Measurements from ENCODE around the gene CWC27. TPM values are rescaled to one million over a fixed set of nuclear protein-coding genes. Genes with fewer than 3 reads are reported as not detected.
A peak's percentile ranks its signal among the peaks of the same experiment; 100 is the strongest.

CWC27 gene
- total RNA-seq, 1 experiment from 2014 or later: 27.7 TPM

DNA sequence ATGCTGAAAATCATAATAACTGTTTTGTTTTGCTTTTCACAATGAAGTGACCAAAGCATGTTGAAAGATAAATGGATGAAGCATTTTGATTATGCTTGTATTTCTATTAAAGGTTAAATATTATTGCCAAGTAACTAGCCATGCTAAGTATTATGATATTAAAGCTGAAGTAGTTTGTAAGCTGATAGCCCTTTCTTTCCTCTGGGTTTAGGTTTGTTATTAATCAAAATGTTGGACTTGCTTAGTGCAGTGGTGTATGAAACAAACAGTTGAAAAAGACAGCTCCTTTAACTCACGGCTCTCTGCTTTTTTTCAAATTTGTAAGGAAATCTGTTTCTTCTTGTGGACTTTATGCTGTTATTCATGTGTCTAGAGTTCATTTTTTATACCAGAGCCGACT lies 246.0 kb downstream of the CWC27 start:
- Histone ChIP-seq H3K4me3 (no peak overlapping the region), H3K9me3 (replicated peaks) (no peaks in the 10 kb centered on the region), H3K4me1 (replicated peaks) (no peaks in the 10 kb centered on the region), H3K36me3 (no peaks in the 10 kb centered on the region), H3K27ac (no peak overlapping the region), H3K27me3 (replicated peaks) (no peaks in the 10 kb centered on the region)
- no peak for DNase-seq (ENCODE audit: low read depth in 1 of 2, low spot score in 2 of 2)

GRCh38 chr5:65015767-65016166 lies 247.0 kb downstream of the CWC27 start:
- no peak overlapping the region for H3K4me3 ChIP-seq

DNA sequence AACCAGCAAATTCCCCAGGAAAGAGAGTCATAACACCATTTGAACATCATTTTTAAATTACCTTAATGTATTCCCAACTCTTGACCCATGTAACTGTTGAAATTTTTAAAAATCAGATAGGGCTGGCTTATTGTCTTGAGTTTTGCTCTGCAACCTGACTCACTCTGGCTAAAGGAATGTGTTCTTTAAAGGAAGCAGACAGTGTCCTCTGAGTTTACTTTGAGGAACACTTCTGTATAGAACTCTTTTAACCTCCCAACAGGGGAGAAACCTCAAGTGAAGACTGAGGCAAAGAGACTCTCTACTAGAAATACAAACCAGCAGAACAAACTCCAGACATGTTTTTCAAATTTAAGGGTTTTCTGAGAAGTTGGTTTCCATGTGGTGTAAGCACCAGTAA lies 248.9 kb downstream of the CWC27 start:
- Histone ChIP-seq H3K36me3 (no peaks in the 10 kb centered on the region), H3K27me3 (replicated peaks) (no peaks in the 10 kb centered on the region), H3K9me3 (replicated peaks) (no peaks in the 10 kb centered on the region), H3K4me1 (replicated peaks) (no peaks in the 10 kb centered on the region), H3K27ac (no peak overlapping the region), H3K4me3 (no peak overlapping the region)
- DNase-seq (ENCODE audit: low read depth in 1 of 2, low spot score in 2 of 2): no peak

More at GRCh38 chr5:65015767-65016166, 247.0 kb downstream of the CWC27 start:
- Histone ChIP-seq H3K27ac (no peak overlapping the region), H3K27me3 (replicated peaks) (no peaks in the 10 kb centered on the region), H3K4me1 (replicated peaks) (no peaks in the 10 kb centered on the region), H3K9me3 (replicated peaks) (no peaks in the 10 kb centered on the region), H3K36me3 (no peaks in the 10 kb centered on the region)
- DNase-seq (ENCODE audit: low read depth in 1 of 2, low spot score in 2 of 2): no peak

DNA sequence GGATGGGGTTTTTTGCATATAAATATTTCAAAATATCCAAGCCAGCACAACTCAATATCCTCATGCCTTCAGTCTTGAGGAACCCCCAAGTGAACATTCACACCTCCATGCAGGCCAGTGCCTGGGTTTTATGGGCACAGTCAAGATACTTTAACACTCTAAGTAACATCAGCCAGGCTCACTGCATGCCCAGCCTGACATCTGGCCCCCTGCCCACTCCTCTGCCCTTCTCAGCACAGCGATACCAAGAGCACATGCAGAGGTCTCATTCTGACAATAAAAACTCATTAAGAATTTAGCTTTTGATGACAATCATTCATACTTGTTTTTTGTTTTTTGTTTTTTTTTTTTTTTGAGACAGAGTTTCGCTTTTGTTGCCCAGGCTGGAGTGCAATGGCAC lies 250.0 kb downstream of the CWC27 start:
- no peaks in the 10 kb centered on the region for H3K27me3 ChIP-seq (replicated peaks)
- no peak for DNase-seq (ENCODE audit: low read depth in 1 of 2, low spot score in 2 of 2)
- no peak overlapping the region for H3K4me3 ChIP-seq
- no peaks in the 10 kb centered on the region for H3K9me3 ChIP-seq (replicated peaks)
- H3K36me3 ChIP-seq: no peaks in the 10 kb centered on the region
- H3K4me1 ChIP-seq (replicated peaks): no peaks in the 10 kb centered on the region
- H3K27ac ChIP-seq: no peak overlapping the region

- no peak overlapping the region for H3K27ac ChIP-seq
- peak in 1 of 2 experiments; percentile 6 for DNase-seq (ENCODE audit: low read depth in 1 of 2, low spot score in 2 of 2)
- no peaks in the 10 kb centered on the region for H3K4me1 ChIP-seq (replicated peaks)
- no peaks in the 10 kb centered on the region for H3K36me3 ChIP-seq
- H3K27me3 ChIP-seq (replicated peaks): no peaks in the 10 kb centered on the region
- H3K9me3 ChIP-seq (replicated peaks): no peaks in the 10 kb centered on the region
- no peak overlapping the region for H3K4me3 ChIP-seq
Observed at GRCh38 chr5:65020492-65020891, 251.8 kb downstream of the CWC27 start.

DNA sequence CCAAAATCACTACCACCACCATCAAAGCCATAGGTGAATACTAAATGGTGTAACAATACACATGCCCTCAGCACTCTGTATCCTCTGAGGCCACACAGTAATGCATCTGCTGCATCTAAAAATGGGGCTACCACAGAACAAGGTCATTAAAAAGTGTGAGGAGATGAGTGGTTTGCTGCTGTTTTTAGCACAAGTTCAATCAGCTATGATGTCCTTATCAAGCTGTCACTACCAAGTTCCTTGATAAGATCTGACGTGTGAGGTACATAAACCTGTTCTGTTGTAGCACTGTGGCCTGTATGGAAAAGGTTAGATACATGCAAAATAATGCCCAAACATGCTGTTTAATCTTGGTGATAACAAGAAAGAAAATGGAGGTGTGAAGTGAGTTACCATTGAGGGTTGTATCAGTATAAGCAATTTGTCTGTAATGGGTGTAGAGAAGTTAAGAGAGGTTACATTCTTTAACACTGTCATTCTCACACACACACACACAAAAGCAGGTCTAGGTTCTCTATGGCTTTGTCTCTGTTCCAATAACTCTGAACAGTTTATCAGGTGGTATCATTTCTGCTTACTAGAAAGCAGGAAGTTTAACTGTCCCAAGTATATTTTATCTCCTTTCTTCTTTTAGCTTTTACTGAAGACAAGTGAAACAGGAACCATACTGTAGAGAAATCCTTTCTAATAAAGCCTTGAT lies 252.9 kb downstream of the CWC27 start:
- Histone ChIP-seq H3K27me3 (replicated peaks) (no peaks in the 10 kb centered on the region), H3K4me1 (replicated peaks) (no peaks in the 10 kb centered on the region), H3K27ac (no peak overlapping the region), H3K36me3 (no peaks in the 10 kb centered on the region), H3K4me3 (no peak overlapping the region), H3K9me3 (replicated peaks) (no peaks in the 10 kb centered on the region)
- DNase-seq (ENCODE audit: low read depth in 1 of 2, low spot score in 2 of 2): no peak

DNA sequence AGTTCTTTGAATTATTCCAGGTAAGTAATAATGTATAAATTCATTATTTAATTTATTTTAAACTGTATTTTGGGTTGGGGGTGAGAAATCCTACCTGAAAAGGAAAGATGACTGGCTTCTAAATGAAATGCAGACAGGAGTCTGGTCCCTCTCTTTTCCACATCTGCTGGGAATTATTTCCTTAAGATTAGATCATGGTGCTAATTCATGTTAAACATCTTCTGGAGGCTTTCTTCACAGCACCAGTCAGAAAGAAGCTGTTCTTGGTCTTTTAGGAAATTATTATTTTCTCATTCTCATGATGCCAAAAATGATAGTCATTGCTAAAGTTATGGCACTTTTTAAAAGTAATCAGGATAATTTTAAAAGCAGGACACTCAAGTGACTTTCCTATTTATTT lies 254.2 kb downstream of the CWC27 start:
- no peaks in the 10 kb centered on the region for H3K4me1 ChIP-seq (replicated peaks)
- H3K4me3 ChIP-seq: no peak overlapping the region
- DNase-seq (ENCODE audit: low read depth in 1 of 2, low spot score in 2 of 2): no peak
- no peaks in the 10 kb centered on the region for H3K36me3 ChIP-seq
- no peaks in the 10 kb centered on the region for H3K27me3 ChIP-seq (replicated peaks)
- no peaks in the 10 kb centered on the region for H3K9me3 ChIP-seq (replicated peaks)
- no peak overlapping the region for H3K27ac ChIP-seq

DNA sequence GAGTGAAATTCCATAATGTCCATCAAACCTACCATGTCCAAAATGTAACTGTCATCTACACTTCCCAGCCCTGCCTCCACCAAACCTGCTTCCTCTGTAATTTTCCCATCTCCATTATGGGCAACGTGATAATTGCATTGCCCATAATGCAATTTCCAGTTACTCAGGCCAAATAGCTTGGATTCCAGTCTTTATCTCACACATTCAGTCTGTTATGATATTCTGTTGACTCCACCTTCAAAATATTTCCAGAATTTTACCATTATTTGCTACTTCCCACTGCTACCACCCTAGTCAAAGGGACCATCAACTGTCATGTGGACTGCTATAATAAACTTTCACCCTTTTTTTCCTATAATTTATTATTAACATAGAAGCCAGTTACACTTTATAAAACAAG lies 256.0 kb downstream of the CWC27 start:
- Histone ChIP-seq H3K9me3 (replicated peaks) (no peaks in the 10 kb centered on the region), H3K4me1 (replicated peaks) (no peaks in the 10 kb centered on the region), H3K4me3 (no peak overlapping the region), H3K27me3 (replicated peaks) (no peaks in the 10 kb centered on the region), H3K27ac (no peak overlapping the region), H3K36me3 (no peaks in the 10 kb centered on the region)
- DNase-seq (ENCODE audit: low read depth in 1 of 2, low spot score in 2 of 2): no peak

GRCh38 chr5:65026816-65027548 lies 258.3 kb downstream of the CWC27 start:
- H3K27ac ChIP-seq: no peak overlapping the region
- H3K4me1 ChIP-seq (replicated peaks): no peaks in the 10 kb centered on the region
- no peaks in the 10 kb centered on the region for H3K27me3 ChIP-seq (replicated peaks)
- no peak overlapping the region for H3K4me3 ChIP-seq
- DNase-seq (ENCODE audit: low read depth in 1 of 2, low spot score in 2 of 2): no peak
- H3K36me3 ChIP-seq: no peaks in the 10 kb centered on the region
- H3K9me3 ChIP-seq (replicated peaks): no peaks in the 10 kb centered on the region

- H3K4me3 ChIP-seq: no peak overlapping the region
- no peaks in the 10 kb centered on the region for H3K9me3 ChIP-seq (replicated peaks)
- no peaks in the 10 kb centered on the region for H3K27me3 ChIP-seq (replicated peaks)
- DNase-seq (ENCODE audit: low read depth in 1 of 2, low spot score in 2 of 2): no peak
- H3K36me3 ChIP-seq: no peaks in the 10 kb centered on the region
- no peaks in the 10 kb centered on the region for H3K4me1 ChIP-seq (replicated peaks)
- H3K27ac ChIP-seq: no peak overlapping the region
Observed at GRCh38 chr5:65029178-65029577, 260.4 kb downstream of the CWC27 start.

DNA sequence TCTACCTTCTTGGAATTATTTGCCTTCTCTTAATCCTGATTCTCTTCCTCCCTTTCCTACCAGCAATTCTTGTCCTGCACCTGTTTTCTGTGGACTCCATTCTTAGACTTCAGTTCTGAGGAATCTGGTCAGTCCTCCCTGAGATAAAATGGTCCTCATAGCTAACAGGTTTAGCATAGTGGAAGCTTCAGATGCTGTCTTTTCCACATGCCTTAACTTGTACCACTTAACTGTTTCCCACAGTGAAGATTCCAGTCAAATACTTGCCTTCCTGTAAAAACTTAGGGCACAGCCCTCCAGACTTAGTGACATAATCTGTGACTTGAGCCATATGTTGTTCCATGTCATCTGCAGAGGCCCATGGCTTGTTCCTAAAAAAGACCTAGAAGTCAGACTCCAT lies 261.3 kb downstream of the CWC27 start:
- Histone ChIP-seq H3K4me1 (replicated peaks) (peaks cover 3% of the 10 kb centered on the region), H3K27me3 (replicated peaks) (no peaks in the 10 kb centered on the region), H3K9me3 (replicated peaks) (no peaks in the 10 kb centered on the region), H3K4me3 (no peak overlapping the region), H3K27ac (no peak overlapping the region), H3K36me3 (no peaks in the 10 kb centered on the region)
- no peak for DNase-seq (ENCODE audit: low read depth in 1 of 2, low spot score in 2 of 2)

DNA sequence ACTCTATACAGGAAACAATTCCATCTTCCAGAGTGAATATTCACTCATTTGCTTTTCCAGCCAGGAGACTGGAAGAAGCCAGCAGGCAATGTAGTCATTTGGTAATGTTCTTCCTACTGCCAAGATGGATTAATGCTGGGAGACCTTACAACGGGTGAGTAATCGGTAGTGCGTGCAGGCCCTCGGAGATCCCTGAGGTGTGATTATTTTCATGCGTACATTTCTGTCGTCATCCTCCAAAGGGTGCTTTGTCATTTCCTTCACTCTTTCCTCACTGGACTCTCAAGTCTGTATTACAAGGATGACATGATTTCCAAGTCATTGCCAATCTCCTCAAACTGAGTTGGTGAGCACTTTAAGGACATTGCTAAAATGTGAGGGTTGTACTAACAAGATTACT lies 263.5 kb downstream of the CWC27 start:
- no peaks in the 10 kb centered on the region for H3K27me3 ChIP-seq (replicated peaks)
- H3K36me3 ChIP-seq: no peaks in the 10 kb centered on the region
- H3K4me3 ChIP-seq: no peak overlapping the region
- H3K4me1 ChIP-seq (replicated peaks): peaks cover 15% of the 10 kb centered on the region
- no peak for DNase-seq (ENCODE audit: low read depth in 1 of 2, low spot score in 2 of 2)
- no peaks in the 10 kb centered on the region for H3K9me3 ChIP-seq (replicated peaks)
- H3K27ac ChIP-seq: no peak overlapping the region

DNA sequence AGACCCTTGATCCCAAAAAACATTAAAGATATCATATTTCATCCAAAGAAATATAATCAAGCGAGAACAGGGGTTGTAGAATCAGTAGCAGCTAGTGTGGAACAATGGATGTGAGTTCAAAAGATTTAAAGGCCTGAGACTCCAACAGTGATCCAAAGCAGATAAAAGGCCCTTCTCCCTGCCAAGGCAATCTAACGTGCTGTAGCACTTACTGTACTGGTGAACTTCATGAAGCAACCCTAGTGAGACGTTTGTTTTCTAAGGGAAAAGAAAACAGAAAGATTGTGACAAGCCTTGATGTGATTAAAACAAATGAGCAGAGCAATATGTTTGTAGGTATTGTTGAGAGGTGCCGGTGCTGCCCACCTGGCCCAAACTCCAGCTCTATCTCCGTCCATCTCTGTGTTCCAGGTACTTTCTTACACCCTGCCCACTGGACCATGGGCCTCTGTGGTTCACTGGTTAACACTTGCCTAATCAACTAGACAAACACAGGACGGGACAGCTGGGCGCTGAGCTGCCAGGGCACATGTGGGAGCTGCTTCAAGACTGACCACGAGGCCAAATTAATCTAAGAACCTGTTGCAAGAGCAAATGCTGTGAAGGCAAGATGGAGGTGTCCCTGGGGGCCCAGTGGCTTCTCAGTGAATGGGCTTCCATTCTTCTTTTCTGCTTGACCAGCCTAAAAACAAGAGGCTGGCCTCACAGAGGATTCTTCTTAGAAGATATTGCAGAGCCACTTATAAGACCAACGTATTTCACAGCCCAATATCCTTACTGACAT lies 265.5 kb downstream of the CWC27 start:
- Histone ChIP-seq H3K4me1 (replicated peaks) (peaks cover 15% of the 10 kb centered on the region), H3K4me3 (no peak overlapping the region), H3K36me3 (no peaks in the 10 kb centered on the region), H3K9me3 (replicated peaks) (no peaks in the 10 kb centered on the region), H3K27me3 (replicated peaks) (no peaks in the 10 kb centered on the region), H3K27ac (no peak overlapping the region)
- DNase-seq (ENCODE audit: low read depth in 1 of 2, low spot score in 2 of 2): no peak

DNA sequence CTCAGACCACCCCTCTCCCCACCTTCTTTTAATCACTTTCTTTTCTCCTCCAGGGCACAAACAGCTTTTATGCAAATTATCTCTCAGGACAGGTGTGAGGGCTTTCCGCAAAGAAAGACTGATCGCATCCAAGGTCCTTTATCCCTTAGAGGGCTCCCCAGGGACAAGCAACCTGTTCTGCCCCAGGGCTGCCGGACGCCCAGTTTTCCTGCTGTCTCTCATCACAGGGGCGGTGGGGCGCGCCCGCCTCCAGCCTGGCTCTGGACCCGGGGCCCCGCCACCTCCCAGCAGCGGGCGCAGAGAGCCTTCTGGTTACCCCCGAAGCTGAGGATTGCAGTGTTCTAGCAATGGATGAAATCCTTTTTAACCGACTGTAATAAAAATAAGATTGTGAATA lies 266.1 kb downstream of the CWC27 start:
- H3K4me1 ChIP-seq (replicated peaks): peaks cover 15% of the 10 kb centered on the region
- H3K36me3 ChIP-seq: no peaks in the 10 kb centered on the region
- peak overlapping the region; percentile 97 for H3K27ac ChIP-seq
- no peaks in the 10 kb centered on the region for H3K9me3 ChIP-seq (replicated peaks)
- H3K4me3 ChIP-seq: peak overlapping the region; percentile 51
- no peak for DNase-seq (ENCODE audit: low read depth in 1 of 2, low spot score in 2 of 2)
- H3K27me3 ChIP-seq (replicated peaks): no peaks in the 10 kb centered on the region
